ENCODE measurements around the gene GOLGA1. TPM values are rescaled to one million over a fixed set of nuclear protein-coding genes. Genes with fewer than 3 reads are reported as not detected.

GOLGA1 gene
- total and polyA plus RNA-seq, 10 of the 15 experiments (the other 5 are each of a cell fraction or from before 2014, with no cell fraction given) = 2.9 to 14.1 (median 8.1) TPM

DNA sequence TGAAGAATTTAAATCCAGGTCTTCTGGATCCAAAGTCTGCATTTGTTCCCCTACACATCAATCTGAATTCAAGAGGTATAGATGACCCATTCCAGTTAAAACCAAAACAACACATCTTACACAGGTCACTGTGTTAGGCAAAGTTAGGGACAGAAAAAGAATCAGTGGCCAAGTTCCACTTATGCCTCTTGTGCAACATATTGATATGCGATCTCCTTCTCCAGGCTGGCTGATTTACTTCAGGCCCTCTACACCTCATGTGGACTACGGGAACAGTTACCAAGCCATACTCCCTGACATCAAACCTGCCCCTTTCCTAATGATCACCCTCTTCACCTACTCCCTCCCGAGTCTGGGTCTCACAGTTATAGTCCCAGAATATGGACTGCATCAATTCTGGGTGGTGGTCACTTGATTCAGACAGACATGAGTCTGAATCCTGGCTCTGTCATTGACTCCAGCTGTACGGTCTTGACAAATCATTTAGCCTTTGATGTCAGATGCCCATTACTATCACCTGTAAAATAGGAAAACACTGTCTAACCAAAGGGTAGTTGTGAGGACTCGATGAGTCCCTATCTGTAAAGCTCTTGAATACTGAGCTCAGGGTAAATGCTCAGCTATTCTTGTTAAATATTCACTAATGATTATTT lies 26.0 kb downstream of the GOLGA1 start:
- in situ Hi-C loops (cut with MboI) (no loop called here), intact Hi-C loops (cut with micrococcal nuclease; ENCODE audit: unreplicated experiment) (no loop called here)
- DNase-seq (ENCODE audit: low read depth, low spot score) (no peak), FAIRE-seq (no peak), ATAC-seq (no peak)
- no peaks in the 10 kb centered on the region for H3K79me2 ChIP-seq (ENCODE audit: control insufficient read depth, insufficient read depth, low read length)
- TF ChIP-seq, protein P1, sequence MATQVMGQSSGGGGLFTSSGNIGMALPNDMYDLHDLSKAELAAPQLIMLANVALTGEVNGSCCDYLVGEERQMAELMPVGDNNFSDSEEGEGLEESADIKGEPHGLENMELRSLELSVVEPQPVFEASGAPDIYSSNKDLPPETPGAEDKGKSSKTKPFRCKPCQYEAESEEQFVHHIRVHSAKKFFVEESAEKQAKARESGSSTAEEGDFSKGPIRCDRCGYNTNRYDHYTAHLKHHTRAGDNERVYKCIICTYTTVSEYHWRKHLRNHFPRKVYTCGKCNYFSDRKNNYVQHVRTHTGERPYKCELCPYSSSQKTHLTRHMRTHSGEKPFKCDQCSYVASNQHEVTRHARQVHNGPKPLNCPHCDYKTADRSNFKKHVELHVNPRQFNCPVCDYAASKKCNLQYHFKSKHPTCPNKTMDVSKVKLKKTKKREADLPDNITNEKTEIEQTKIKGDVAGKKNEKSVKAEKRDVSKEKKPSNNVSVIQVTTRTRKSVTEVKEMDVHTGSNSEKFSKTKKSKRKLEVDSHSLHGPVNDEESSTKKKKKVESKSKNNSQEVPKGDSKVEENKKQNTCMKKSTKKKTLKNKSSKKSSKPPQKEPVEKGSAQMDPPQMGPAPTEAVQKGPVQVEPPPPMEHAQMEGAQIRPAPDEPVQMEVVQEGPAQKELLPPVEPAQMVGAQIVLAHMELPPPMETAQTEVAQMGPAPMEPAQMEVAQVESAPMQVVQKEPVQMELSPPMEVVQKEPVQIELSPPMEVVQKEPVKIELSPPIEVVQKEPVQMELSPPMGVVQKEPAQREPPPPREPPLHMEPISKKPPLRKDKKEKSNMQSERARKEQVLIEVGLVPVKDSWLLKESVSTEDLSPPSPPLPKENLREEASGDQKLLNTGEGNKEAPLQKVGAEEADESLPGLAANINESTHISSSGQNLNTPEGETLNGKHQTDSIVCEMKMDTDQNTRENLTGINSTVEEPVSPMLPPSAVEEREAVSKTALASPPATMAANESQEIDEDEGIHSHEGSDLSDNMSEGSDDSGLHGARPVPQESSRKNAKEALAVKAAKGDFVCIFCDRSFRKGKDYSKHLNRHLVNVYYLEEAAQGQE (IDR thresholded peaks at IDR 0.05; ENCODE audit: low read depth, low read length) = no peak
- TF ChIP-seq SIN3A (IDR thresholded peaks at IDR 0.05; ENCODE audit: low read depth, low read length) (no peak), CHD2 (IDR thresholded peaks at IDR 0.05; ENCODE audit: borderline replicate concordance, low read depth, low read length) (no peak), POU2F2 (IDR thresholded peaks at IDR 0.05; ENCODE audit: borderline replicate concordance, low read depth, low read length) (no peak), ZNF217 (IDR thresholded peaks at IDR 0.05) (no peak), CBX3 (IDR thresholded peaks at IDR 0.05; ENCODE audit: borderline replicate concordance, low read depth) (no peak), STAT3 (IDR thresholded peaks at IDR 0.05; ENCODE audit: low read depth, low read length) (no peak), NR2F1 (conservative IDR thresholded peaks at IDR 0.05) (no peak)
- no peaks in the 10 kb centered on the region for H3K9me3 ChIP-seq (replicated peaks; ENCODE audit: control insufficient read depth, insufficient read depth, low read length)
- 96% methylated on average over 5 of the region's 5 CpGs for WGBS (ENCODE audit: insufficient coverage, insufficient replicate concordance, low lambda C conversion rate, missing lambda C conversion rate)
- POLR2A ChIA-PET = no interaction called here
- no peak overlapping the region for H2AFZ ChIP-seq (ENCODE audit: control insufficient read depth, low read depth, low read length)
- CTCF ChIA-PET = no interaction called here
- SMC1A ChIA-PET (ENCODE audit: uncharacterized antibody, unreplicated experiment) = interaction anchor here (0.7 kb wide), 1 partner anchor 215 kb away, joined by 3 read pairs; no protein-coding TSS in a partner anchor
- H3K9ac ChIP-seq (ENCODE audit: control insufficient read depth, insufficient read depth, low read length) = no peak overlapping the region
- H3K4me3 ChIP-seq = no peak overlapping the region
- no peaks in the 10 kb centered on the region for H4K20me1 ChIP-seq (ENCODE audit: control insufficient read depth, insufficient read depth)
- no peaks in the 10 kb centered on the region for H3K27me3 ChIP-seq (replicated peaks in 1 of 2; ENCODE audit: control insufficient read depth in 2 of 2, insufficient read depth in 2 of 2, low read length in 1 of 2)
- BruUV-seq (replicated peaks) = TSS peak; percentile 23
- RAD21 ChIA-PET (ENCODE audit: unreplicated experiment) = no interaction called here
- H3K4me2 ChIP-seq (ENCODE audit: control insufficient read depth, insufficient read depth) = no peak overlapping the region
- H3K4me1 ChIP-seq (ENCODE audit: control insufficient read depth, insufficient read depth, low read length) = no peaks in the 10 kb centered on the region
- peaks cover 5 to 11% of the 10 kb centered on the region in 2 experiments; a peak in 3 of 4 replicates for H3K36me3 ChIP-seq (ENCODE audit: control insufficient read depth in 2 of 2, insufficient read depth in 2 of 2, low read length in 1 of 2)
- H3K27ac ChIP-seq (ENCODE audit: control insufficient read depth, insufficient read depth) = no peak overlapping the region
